WI38 (cell line): ENCODE results near the gene HOXC9.

ENCODE experiments used
- H3K4me3 ChIP-seq: 2 replicates; pipeline ENCODE4 v1.5.1; 2011; ENCODE audit warnings: low read depth, mild to moderate bottlenecking, control low read depth, low read length
- TF ChIP-seq, protein P1 (sequence below): IDR thresholded peaks from 2 replicates; pipeline ENCODE4 v1.5.1; 2012; ENCODE audit warnings: low read depth, mild to moderate bottlenecking, control low read depth, low read length

The HOXC9 gene

DNA sequence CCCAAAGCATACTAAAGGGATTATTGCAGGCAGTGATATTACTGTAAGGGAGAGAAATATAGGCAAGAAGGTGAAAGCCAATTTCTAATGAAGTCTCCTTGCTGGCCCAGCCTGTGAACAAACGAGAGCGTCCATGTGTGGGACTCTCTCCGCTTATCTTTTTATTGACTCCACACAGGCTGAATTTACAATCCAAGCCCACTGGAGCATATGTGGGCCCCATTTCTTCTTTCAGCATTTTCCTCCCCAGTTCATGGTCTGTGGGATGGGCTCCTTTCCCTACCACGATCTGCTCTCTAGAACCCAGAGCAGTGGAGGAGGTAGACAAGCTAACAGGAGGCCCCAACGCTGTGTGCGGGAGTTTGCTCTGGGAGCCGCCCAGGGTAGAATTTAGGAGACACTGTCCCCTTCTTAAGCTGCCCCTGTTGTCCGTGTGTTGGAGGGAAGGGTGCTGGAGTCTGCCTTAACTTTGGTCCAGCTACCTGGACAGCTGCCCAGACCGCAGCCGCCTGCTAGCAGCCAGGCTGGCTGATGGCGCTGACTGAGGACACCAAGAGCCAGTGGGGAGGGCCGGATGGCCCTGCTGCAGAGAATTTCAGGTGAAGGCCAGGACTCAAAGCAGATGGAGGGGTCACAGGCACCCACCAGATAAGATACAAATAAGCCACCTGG is 30.2 kb upstream of the HOXC9 start:
- TF ChIP-seq, protein P1, sequence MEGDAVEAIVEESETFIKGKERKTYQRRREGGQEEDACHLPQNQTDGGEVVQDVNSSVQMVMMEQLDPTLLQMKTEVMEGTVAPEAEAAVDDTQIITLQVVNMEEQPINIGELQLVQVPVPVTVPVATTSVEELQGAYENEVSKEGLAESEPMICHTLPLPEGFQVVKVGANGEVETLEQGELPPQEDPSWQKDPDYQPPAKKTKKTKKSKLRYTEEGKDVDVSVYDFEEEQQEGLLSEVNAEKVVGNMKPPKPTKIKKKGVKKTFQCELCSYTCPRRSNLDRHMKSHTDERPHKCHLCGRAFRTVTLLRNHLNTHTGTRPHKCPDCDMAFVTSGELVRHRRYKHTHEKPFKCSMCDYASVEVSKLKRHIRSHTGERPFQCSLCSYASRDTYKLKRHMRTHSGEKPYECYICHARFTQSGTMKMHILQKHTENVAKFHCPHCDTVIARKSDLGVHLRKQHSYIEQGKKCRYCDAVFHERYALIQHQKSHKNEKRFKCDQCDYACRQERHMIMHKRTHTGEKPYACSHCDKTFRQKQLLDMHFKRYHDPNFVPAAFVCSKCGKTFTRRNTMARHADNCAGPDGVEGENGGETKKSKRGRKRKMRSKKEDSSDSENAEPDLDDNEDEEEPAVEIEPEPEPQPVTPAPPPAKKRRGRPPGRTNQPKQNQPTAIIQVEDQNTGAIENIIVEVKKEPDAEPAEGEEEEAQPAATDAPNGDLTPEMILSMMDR, result no peak
- no peak overlapping the region for H3K4me3 ChIP-seq

DNA sequence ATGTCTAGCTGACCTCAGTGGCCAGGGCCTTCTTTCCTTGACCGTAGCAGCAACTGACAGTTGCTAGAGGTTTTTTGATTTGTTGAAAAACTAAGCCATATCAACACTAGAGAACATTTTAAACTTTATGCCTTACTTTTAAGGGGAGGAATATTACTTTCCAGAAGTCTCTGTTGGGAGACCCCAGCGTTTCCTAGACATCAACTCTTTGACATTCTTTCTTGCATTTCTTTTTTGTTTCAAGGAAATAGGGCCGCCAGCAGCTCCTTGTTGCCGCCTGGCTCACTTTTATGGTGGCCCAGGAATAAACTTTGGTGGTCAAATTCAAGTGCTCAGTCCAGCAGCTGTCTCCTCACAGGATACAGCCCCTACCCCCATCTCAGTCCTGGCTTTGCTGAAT is 29.5 kb upstream of the HOXC9 start:
- H3K4me3 ChIP-seq, result no peak overlapping the region
- TF ChIP-seq, protein P1, result no peak

DNA sequence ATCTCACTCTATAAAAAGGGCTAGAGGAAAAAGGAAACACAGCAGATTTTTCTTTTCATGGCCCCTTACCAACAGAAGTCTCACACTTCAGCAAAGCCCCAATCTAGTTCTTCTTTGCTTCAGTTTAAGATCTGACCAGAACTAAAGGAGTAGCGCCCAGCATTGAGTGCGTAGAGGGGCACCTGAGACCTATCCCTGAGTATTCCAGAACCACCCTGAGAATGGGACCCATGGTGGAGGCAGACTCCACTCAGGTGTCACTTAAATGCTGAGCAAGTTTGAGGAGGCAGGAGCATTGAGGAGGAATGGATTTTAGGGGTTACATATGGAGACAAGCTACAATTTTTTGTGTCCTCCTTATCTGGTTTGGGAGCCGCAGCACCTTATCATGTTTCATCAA is 28.8 kb upstream of the HOXC9 start:
- H3K4me3 ChIP-seq, result no peak overlapping the region

DNA sequence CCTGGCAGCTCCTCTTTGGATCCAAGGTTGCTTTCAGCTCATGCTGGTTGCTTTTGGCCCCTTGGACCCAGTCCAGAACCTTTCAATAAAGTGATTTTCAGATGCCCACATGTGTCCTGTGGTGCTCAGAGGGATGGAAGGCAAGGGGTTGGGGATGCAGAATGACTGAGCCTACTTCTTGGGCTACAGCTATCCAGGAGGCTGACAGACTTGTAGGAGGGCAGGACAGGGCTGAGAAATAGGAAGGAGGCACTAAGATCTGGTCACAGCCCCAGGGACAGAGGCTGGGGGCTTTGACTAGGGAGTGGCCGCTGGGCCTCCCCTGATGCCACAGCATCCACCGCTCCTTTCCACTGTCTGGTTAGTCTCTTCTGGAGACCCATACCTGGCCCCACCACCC is 28.3 kb upstream of the HOXC9 start:
- no peak overlapping the region for H3K4me3 ChIP-seq
- TF ChIP-seq, protein P1, result no peak

More for the DNA sequence above, 28.8 kb upstream of the HOXC9 start:
- TF ChIP-seq, protein P1, result no peak

DNA sequence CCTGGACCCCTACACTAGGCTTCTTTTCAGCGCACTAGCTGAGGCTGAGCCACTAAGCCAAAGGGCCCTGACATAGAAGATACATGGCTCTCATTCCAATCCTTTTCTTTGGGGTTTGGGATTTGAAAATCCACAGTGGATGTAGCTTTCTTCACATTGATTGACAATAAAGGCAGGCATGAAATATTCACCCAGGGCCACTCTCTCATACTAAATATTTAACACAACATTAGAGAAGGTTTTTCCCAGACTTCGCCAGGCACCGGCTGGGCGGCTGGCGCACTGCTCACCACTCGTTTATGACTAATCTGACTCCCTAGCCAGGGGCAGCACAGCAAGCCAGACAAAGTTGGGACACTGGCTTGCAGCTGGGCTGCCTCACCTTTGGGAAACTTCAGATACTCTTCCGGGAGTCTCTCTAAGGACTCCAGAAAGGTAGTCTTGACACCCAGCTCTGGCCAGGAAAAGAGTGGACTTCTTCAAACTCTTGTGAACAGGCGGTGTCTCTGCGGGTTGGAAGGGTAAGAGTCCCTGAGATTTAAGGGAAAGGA is 27.7 kb upstream of the HOXC9 start:
- TF ChIP-seq, protein P1, result no peak
- no peak overlapping the region for H3K4me3 ChIP-seq

DNA sequence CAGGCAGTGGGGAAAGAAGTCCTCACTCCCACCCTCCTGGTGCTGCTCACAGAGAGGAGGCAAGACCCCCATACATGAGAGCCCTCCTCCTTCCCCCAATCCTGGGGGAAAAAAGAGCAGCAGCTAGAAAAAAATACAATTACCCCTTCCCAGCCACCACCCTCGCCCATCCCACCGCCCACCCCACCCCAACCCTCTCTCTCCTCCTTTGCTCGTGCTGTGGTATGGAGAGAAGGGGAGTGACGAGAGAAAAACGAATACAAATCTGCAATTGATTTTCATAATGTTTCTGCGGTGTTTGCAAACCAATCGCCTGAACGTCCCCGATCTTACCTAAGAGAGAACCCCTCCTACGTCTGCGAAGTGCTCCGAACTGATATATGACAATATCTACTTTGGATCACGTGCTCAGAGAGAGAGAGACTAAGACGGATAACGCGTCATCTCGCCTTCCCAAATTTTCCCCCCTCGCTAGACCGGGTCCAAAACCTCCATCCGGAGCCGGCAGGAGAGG is 27.2 kb upstream of the HOXC9 start, which contains the start of gene HOXC11:
Gene HOXC11 (plus strand): TSS at position 405 of the 514 bp plus-strand sequence. CDS start 116 bp downstream, outside the sequence.
- TF ChIP-seq, protein P1, result no peak
- no peak within 1 kb of the TSS for H3K4me3 ChIP-seq

DNA sequence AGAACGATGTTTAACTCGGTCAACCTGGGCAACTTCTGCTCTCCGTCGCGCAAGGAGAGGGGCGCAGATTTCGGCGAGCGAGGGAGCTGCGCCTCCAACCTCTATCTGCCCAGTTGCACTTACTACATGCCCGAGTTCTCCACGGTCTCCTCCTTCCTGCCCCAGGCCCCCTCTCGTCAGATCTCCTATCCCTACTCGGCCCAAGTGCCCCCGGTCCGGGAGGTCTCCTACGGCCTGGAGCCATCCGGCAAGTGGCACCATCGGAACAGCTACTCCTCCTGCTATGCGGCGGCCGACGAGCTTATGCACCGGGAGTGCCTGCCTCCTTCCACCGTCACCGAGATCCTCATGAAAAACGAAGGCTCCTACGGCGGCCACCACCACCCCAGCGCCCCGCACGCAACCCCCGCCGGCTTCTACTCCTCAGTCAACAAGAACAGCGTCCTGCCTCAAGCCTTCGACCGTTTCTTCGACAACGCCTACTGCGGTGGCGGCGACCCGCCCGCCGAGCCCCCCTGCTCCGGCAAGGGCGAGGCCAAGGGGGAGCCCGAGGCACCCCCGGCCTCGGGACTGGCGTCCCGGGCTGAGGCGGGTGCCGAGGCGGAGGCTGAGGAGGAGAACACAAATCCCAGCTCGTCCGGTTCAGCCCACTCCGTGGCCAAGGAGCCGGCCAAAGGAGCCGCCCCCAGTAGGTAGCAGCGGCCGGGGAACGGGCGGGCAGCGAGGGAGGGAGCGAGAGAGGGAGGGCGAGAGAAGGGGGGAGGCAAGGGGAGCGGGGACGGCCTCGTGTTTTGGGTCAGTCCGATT is 26.5 kb upstream of the HOXC9 start:
- TF ChIP-seq, protein P1, result no peak
- no peak overlapping the region for H3K4me3 ChIP-seq
